HepG2 (cell line): ENCODE measurements around the gene GALNTL6. TPM values are rescaled to one million over a fixed set of nuclear protein-coding genes. Genes with fewer than 3 reads are reported as not detected.

Experiments used
- ATAC-seq: fragments of 200-7000 bp; cut with Tn5 transposase; 3 replicates; pipeline ENCODE4 v1.9.1; 2020; ENCODE audit warnings: mild to moderate bottlenecking, moderate library complexity
- BruUV-seq: library from RNA; stranded (reverse); fragments of 400-500 nt; replicated peaks from 2 replicates; lab custom pipeline; 2021; lab: Mats Ljungman, UMichigan
- CTCF ChIA-PET: fragments of 300-600 bp; formaldehyde crosslinking; extraction: SDS; loops from one replicate; lab custom pipeline; 2021; ENCODE audit warnings: low total read pairs, inconsistent platforms, low intra/inter-chr PET ratio; lab: Yijun Ruan, JAX
- POLR2A ChIA-PET: fragments of 350-600 bp; sonication (Branson Sonifier 250); formaldehyde crosslinking; loops from one replicate; lab custom pipeline; 2020; ENCODE audit warnings: antibody characterized with exemption, inconsistent platforms; lab: Yijun Ruan, JAX
- DNase-seq: peaks from one replicate; pipeline ENCODE4 v3.0.0-alpha.2; 2015; ENCODE audit warnings: low spot score
- FAIRE-seq: peaks from 3 replicates; lab custom pipeline; 2011; peaks lifted over from hg19 to GRCh38; lab: Jason Lieb, UNC
- H2AFZ ChIP-seq: one replicate; pipeline ENCODE4 v1.6.1; 2011; ENCODE audit warnings: low read length, inconsistent platforms
- H3K27ac ChIP-seq: fragments of 300-600 bp; 3 replicates; pipeline ENCODE4 v1.8.0; 2011; ENCODE audit warnings: mixed run types, mild to moderate bottlenecking, mixed read lengths, low read length, inconsistent platforms; ENCODE audit not compliant: insufficient read depth; ENCODE audit errors: extremely low read length
- H3K27me3 ChIP-seq, 2 experiments: fragments of 200-600 bp in 1 of 2; 2 replicates in 1 of 2; 3 replicates in 1 of 2; pipeline versions ENCODE4 v1.6.0 to v1.8.0; 2011; ENCODE audit warnings: low read length in 2 of 2, mild to moderate bottlenecking in 2 of 2, moderate library complexity in 2 of 2, inconsistent platforms in 1 of 2; ENCODE audit not compliant: insufficient read depth in 2 of 2, control insufficient read depth in 1 of 2
- H3K36me3 ChIP-seq, 2 experiments: fragments of 200-600 bp in 1 of 2; replicated peaks in 1 of 2; 2 replicates in 1 of 2; 3 replicates in 1 of 2; pipeline versions ENCODE4 v1.5.1 to v1.8.0; 2011; ENCODE audit warnings: low read length in 2 of 2, inconsistent platforms in 1 of 2; ENCODE audit not compliant: insufficient read depth in 2 of 2, control insufficient read depth in 1 of 2
- H3K4me1 ChIP-seq: 2 replicates; pipeline ENCODE4 v1.5.1; 2012; ENCODE audit warnings: low read length, inconsistent platforms; ENCODE audit not compliant: insufficient read depth
- H3K4me2 ChIP-seq: 2 replicates; pipeline ENCODE4 v1.6.0; 2011; ENCODE audit warnings: low read depth, low read length, inconsistent platforms
- H3K4me3 ChIP-seq, 3 experiments: fragments of 200-600 bp in 1 of 3; sonication (generic), shearing (Covaris generic) in 1 of 3; replicated peaks in 1 of 3; 2 replicates each; pipeline ENCODE4 v1.5.1; 2011 to 2016; ENCODE audit warnings: low read length in 3 of 3, inconsistent platforms in 2 of 3, low read depth in 2 of 3, mild to moderate bottlenecking in 2 of 3, control low read depth in 1 of 3, mixed read lengths in 1 of 3; ENCODE audit not compliant: insufficient read depth in 1 of 3
- H3K79me2 ChIP-seq: one replicate; pipeline ENCODE4 v1.6.1; 2011; ENCODE audit warnings: low read length, inconsistent platforms; ENCODE audit not compliant: insufficient read depth
- H3K9ac ChIP-seq: 2 replicates; pipeline ENCODE4 v1.6.0; 2011; ENCODE audit warnings: mild to moderate bottlenecking, low read depth, low read length, inconsistent platforms; ENCODE audit not compliant: insufficient read depth
- H3K9me3 ChIP-seq: 2 replicates; pipeline ENCODE4 v1.5.1; 2012; ENCODE audit warnings: mild to moderate bottlenecking, low read length
- H4K20me1 ChIP-seq: 2 replicates; pipeline ENCODE4 v1.6.0; 2011; ENCODE audit warnings: inconsistent platforms, mild to moderate bottlenecking, low read length, moderate library complexity; ENCODE audit not compliant: insufficient read depth
- FOXJ3 ChIP-seq: sonication (generic); formaldehyde crosslinking; IDR thresholded peaks from 2 replicates; pipeline ENCODE4 v1.4.0; 2020; ENCODE audit warnings: missing genetic modification reagents, mild to moderate bottlenecking, borderline replicate concordance
- SMYD3 ChIP-seq: sonication (generic); formaldehyde crosslinking; IDR thresholded peaks from 2 replicates; pipeline ENCODE4 v1.8.1; 2023; ENCODE audit warnings: mild to moderate bottlenecking, missing genetic modification reagents
- SNRNP70 ChIP-seq: fragments of 200-400 bp; formaldehyde crosslinking; IDR thresholded peaks from 2 replicates; pipeline ENCODE4 v1.6.1; 2017; ENCODE audit warnings: mild to moderate bottlenecking, low read depth, low read length, moderate library complexity
- SOX5 ChIP-seq: IDR thresholded peaks from 2 replicates; pipeline ENCODE4 v1.6.1; 2016; ENCODE audit warnings: borderline replicate concordance
- SUZ12 ChIP-seq: fragments of 150-350 bp; IDR thresholded peaks from 2 replicates; pipeline ENCODE4 v1.6.1; 2014; ENCODE audit warnings: low read depth, low read length
- TAF1 ChIP-seq: sonication (generic); formaldehyde crosslinking; IDR thresholded peaks from 2 replicates; pipeline ENCODE4 v1.4.0; 2020; ENCODE audit warnings: missing genetic modification reagents
- YEATS4 ChIP-seq: sonication (generic); formaldehyde crosslinking; IDR thresholded peaks from 2 replicates; pipeline ENCODE4 v1.4.0; 2020; ENCODE audit warnings: missing genetic modification reagents, borderline replicate concordance
- ZNF572 ChIP-seq: sonication (generic); formaldehyde crosslinking; IDR thresholded peaks from 2 replicates; pipeline ENCODE4 v1.5.1; 2020; ENCODE audit warnings: mild to moderate bottlenecking, missing genetic modification reagents
- WGBS: methylation state at CpG from one replicate; pipeline ENCODE4 v1.1.6; 2017; ENCODE audit warnings: low lambda C conversion rate; 5-methylcytosine and 5-hydroxymethylcytosine counted together
- in situ Hi-C: cut with HindIII; loops from 2 replicates; pipeline ENCODE4 v1.10.0; 2017; ENCODE audit warnings: low pct_unique_long_range_greater_than_20kb; ENCODE audit not compliant: extremely low pct_ligation_motif_present
- intact Hi-C: fragments of 100-400 bp; cut with micrococcal nuclease; formaldehyde crosslinking; loops from one replicate; pipeline ENCODE4 v1.10.0; 2022; ENCODE audit not compliant: unreplicated experiment
- polyA plus RNA-seq, 8 experiments: library from polyadenylated mRNA; depleted of rRNA in 3 of 8; stranded (reverse) in 7 of 8; unstranded in 1 of 8; fragments of >200 nt; fragmentation: Illumina TruSeq in 4 of 8; extraction: Trizol in 4 of 8; gene quantifications; 2 replicates each; pipeline versions ENCODE4 v1.2.1 to v1.2.3, GENCODE V29; 2011 to 2016; ENCODE audit warnings: low read depth in 4 of 8, missing spikeins in 1 of 8, mixed read lengths in 1 of 8; ENCODE audit not compliant: insufficient read depth in 1 of 8
- total RNA-seq, 5 experiments: library from RNA; depleted of rRNA; stranded (reverse); fragments of >200 nt; fragmentation: Illumina TruSeq; extraction: Trizol; gene quantifications; 2 replicates each; pipeline ENCODE4 v1.2.3, GENCODE V29; 2016; ENCODE audit warnings: low read depth in 1 of 5
- TF ChIP-seq, protein P1 (sequence below): sonication (generic); formaldehyde crosslinking; IDR thresholded peaks from 2 replicates; pipeline ENCODE4 v1.5.1; 2020; ENCODE audit warnings: missing genetic modification reagents, mild to moderate bottlenecking, borderline replicate concordance
- TF ChIP-seq, protein P2 (sequence below): sonication (generic); formaldehyde crosslinking; IDR thresholded peaks from 2 replicates; pipeline ENCODE4 v1.4.0; 2020; ENCODE audit warnings: mild to moderate bottlenecking, low read depth, missing genetic modification reagents
- TF ChIP-seq, protein P3 (sequence below): sonication (generic); formaldehyde crosslinking; IDR thresholded peaks from 2 replicates; pipeline ENCODE4 v1.8.1; 2023; ENCODE audit warnings: mild to moderate bottlenecking, inconsistent platforms, moderate library complexity, missing genetic modification reagents, borderline replicate concordance
- TF ChIP-seq, protein P4 (sequence below): sonication (generic); formaldehyde crosslinking; IDR thresholded peaks from 2 replicates; pipeline ENCODE4 v1.5.0; 2020; ENCODE audit warnings: mild to moderate bottlenecking, low read depth, missing genetic modification reagents, borderline replicate concordance
- TF ChIP-seq, protein P5 (sequence below): sonication (generic); formaldehyde crosslinking; IDR thresholded peaks from 2 replicates; pipeline ENCODE4 v1.5.0; 2020; ENCODE audit warnings: mild to moderate bottlenecking, missing genetic modification reagents

The GALNTL6 gene
- total and polyA plus RNA-seq, 2 of the 13 experiments (the other 11 are each of a cell fraction or from before 2014, with no cell fraction given): not detected

DNA sequence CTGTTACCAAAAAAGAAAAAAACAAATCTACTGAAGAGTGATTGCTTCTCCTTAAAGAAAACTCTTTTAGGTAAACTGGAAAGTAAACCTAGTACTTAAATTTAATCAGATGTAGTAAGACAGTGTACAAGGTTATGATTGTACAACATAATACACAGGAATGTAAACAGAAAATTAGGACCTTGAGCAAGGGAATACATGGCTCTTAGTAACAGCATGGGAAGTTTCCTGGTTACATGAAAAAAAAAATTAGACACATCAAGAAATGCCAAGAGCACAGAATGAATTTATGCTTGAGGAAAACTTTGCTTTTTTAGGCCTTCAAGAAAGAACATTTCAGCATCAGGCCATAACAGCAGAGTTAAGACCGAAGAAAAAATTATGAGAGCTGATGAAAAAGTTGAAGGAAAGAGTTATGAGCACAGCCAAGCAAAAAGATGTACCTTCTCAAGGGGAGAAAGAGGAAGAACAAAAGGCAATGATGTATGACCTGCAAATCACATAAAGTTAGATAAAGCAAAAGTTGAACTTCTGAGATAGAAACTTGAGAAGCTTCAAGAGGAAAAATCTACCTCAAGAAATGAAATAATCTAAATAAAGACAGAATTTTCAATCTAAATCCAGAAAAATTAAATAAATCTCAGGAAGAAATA is 311.6 kb downstream of the GALNTL6 start:
- no peak for DNase-seq
- H3K36me3 ChIP-seq: no peaks in the 10 kb centered on the region
- CTCF ChIA-PET: no interaction called here
- H3K4me2 ChIP-seq: no peak overlapping the region
- no peaks in the 10 kb centered on the region for H4K20me1 ChIP-seq
- no peak overlapping the region for H3K4me3 ChIP-seq
- no peaks in the 10 kb centered on the region for H3K4me1 ChIP-seq
- TF ChIP-seq SUZ12: no peak
- no peak for TF ChIP-seq FOXJ3
- TF ChIP-seq TAF1 (CRISPR knock-in tag): no peak
- no peak for TF ChIP-seq ZNF572
- TF ChIP-seq YEATS4 (CRISPR knock-in tag): no peak
- no peak for TF ChIP-seq SNRNP70
- no peak for TF ChIP-seq SMYD3
- TF ChIP-seq, protein P1, sequence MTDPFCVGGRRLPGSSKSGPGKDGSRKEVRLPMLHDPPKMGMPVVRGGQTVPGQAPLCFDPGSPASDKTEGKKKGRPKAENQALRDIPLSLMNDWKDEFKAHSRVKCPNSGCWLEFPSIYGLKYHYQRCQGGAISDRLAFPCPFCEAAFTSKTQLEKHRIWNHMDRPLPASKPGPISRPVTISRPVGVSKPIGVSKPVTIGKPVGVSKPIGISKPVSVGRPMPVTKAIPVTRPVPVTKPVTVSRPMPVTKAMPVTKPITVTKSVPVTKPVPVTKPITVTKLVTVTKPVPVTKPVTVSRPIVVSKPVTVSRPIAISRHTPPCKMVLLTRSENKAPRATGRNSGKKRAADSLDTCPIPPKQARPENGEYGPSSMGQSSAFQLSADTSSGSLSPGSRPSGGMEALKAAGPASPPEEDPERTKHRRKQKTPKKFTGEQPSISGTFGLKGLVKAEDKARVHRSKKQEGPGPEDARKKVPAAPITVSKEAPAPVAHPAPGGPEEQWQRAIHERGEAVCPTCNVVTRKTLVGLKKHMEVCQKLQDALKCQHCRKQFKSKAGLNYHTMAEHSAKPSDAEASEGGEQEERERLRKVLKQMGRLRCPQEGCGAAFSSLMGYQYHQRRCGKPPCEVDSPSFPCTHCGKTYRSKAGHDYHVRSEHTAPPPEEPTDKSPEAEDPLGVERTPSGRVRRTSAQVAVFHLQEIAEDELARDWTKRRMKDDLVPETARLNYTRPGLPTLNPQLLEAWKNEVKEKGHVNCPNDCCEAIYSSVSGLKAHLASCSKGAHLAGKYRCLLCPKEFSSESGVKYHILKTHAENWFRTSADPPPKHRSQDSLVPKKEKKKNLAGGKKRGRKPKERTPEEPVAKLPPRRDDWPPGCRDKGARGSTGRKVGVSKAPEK: no peak
- TF ChIP-seq SOX5 (CRISPR knock-in tag): no peak
- TF ChIP-seq, protein P2, sequence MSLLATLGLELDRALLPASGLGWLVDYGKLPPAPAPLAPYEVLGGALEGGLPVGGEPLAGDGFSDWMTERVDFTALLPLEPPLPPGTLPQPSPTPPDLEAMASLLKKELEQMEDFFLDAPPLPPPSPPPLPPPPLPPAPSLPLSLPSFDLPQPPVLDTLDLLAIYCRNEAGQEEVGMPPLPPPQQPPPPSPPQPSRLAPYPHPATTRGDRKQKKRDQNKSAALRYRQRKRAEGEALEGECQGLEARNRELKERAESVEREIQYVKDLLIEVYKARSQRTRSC (CRISPR knock-in tag): no peak
- TF ChIP-seq, protein P3, sequence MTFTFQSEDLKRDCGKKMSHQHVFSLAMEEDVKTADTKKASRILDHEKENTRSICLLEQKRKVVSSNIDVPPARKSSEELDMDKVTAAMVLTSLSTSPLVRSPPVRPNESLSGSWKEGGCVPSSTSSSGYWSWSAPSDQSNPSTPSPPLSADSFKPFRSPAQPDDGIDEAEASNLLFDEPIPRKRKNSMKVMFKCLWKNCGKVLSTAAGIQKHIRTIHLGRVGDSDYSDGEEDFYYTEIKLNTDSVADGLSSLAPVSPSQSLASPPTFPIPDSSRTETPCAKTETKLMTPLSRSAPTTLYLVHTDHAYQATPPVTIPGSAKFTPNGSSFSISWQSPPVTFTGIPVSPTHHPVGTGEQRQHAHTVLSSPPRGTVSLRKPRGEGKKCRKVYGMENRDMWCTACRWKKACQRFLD (CRISPR knock-in tag): no peak
- TF ChIP-seq, protein P4, sequence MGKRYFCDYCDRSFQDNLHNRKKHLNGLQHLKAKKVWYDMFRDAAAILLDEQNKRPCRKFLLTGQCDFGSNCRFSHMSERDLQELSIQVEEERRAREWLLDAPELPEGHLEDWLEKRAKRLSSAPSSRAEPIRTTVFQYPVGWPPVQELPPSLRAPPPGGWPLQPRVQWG (CRISPR knock-in tag): no peak
- TF ChIP-seq, protein P5, sequence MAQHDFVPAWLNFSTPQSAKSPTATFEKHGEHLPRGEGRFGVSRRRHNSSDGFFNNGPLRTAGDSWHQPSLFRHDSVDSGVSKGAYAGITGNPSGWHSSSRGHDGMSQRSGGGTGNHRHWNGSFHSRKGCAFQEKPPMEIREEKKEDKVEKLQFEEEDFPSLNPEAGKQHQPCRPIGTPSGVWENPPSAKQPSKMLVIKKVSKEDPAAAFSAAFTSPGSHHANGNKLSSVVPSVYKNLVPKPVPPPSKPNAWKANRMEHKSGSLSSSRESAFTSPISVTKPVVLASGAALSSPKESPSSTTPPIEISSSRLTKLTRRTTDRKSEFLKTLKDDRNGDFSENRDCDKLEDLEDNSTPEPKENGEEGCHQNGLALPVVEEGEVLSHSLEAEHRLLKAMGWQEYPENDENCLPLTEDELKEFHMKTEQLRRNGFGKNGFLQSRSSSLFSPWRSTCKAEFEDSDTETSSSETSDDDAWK (CRISPR knock-in tag): no peak
- H3K27me3 ChIP-seq: no peaks in the 10 kb centered on the region
- H3K79me2 ChIP-seq: no peaks in the 10 kb centered on the region
- WGBS: 0% methylated on average over 1 of the region's 1 CpG
- H3K9me3 ChIP-seq: no peaks in the 10 kb centered on the region
- no peak overlapping the region for H2AFZ ChIP-seq
- in situ Hi-C loops: no loop called here
- H3K9ac ChIP-seq: no peak overlapping the region
- ATAC-seq: no peak
- intact Hi-C loops: no loop called here
- no peak overlapping the region for H3K27ac ChIP-seq
- POLR2A ChIA-PET: no interaction called here
- no peak for FAIRE-seq
- BruUV-seq: no TSS peak
